ENCODE data around the gene WDR48.

- TF ChIP-seq CTCF (IDR thresholded peaks at IDR 0.05), result no peak
- TF ChIP-seq POLR2A (IDR thresholded peaks at IDR 0.05), result no peak
These were observed 82.5 kb downstream of the WDR48 start for GRCh38 chr3:39134305-39134704.

Data from lower leg skin (tissue), 3 donors.